Lower leg skin (tissue), 4 donors: Measurements from ENCODE around the gene CCL3. TPM values are rescaled to one million over a fixed set of nuclear protein-coding genes. Genes with fewer than 3 reads are reported as not detected.
"Not testable (repeated sequence)": the region's sequence is repeated elsewhere in the genome, so short reads cannot be mapped to it uniquely, and the experiment has no call there.

Source experiments
- DNase-seq, 2 donors: peaks; one replicate each; pipeline ENCODE4 v3.0.0-alpha.2; 2019; ENCODE audit warnings: low spot score in 2 of 2
- H3K4me3 ChIP-seq: fragments of 200-600 bp; sonication (generic); 2 replicates; pipeline ENCODE4 v1.5.1; 2017; ENCODE audit warnings: mild to moderate bottlenecking, low read depth; ENCODE audit not compliant: poor library complexity, severe bottlenecking
- POLR2A ChIP-seq, 2 donors: fragments of 450-650 bp; IDR thresholded peaks; one replicate each; pipeline ENCODE4 v1.6.1; 2016 to 2017; ENCODE audit warnings: antibody characterized with exemption in 2 of 2, mild to moderate bottlenecking in 1 of 2, moderate library complexity in 1 of 2
- WGBS, 2 donors: methylation state at CpG; one replicate each; pipeline ENCODE4 v1.1.5; 2018; 5-methylcytosine and 5-hydroxymethylcytosine counted together
- intact Hi-C: fragments of 100-400 bp; cut with DNase I; formaldehyde crosslinking; loops from one replicate; pipeline ENCODE4 v1.15.0; 2023; ENCODE audit warnings: low total_unique reads
- total RNA-seq, 4 donors: library from RNA; depleted of rRNA; stranded (reverse); fragments of >200 nt; gene quantifications; one replicate each; pipeline ENCODE4 v1.1.0, GENCODE V29; 2016
- TF ChIP-seq, protein P1 (sequence below), 3 donors: fragments of 450-650 bp; IDR thresholded peaks; one replicate each; pipeline ENCODE4 v1.5.1; 2016; ENCODE audit warnings: antibody characterized with exemption in 3 of 3, mild to moderate bottlenecking in 3 of 3, moderate library complexity in 2 of 3

The CCL3 gene
- total RNA-seq, 4 donors from 2014 or later: 0.79 to 2.9 TPM; not detected in 2

DNA sequence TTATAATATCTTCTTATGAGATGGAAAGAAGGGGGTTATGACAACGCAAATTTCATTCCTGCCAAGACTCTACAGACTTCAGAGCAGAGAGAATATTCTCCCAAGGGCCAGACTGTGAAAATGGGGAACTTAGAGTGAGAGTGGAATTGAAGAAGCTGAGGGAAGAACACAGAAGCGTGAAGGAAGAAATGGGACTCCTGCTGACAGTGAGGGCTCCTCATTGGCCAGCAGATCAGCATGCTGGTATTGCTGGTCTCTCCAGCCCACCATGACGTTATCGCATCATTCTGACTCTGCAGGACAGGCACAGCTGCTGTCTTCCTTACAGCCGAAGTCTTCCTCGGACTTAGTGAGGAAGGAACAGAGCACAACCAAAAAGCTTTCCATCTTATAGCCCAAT, 38.0 kb upstream of the CCL3 start:
- 79 to 84% methylated on average over 6 of the region's 6 CpGs for WGBS, 2 donors
- intact Hi-C loops: no loop called here
- TF ChIP-seq, protein P1, sequence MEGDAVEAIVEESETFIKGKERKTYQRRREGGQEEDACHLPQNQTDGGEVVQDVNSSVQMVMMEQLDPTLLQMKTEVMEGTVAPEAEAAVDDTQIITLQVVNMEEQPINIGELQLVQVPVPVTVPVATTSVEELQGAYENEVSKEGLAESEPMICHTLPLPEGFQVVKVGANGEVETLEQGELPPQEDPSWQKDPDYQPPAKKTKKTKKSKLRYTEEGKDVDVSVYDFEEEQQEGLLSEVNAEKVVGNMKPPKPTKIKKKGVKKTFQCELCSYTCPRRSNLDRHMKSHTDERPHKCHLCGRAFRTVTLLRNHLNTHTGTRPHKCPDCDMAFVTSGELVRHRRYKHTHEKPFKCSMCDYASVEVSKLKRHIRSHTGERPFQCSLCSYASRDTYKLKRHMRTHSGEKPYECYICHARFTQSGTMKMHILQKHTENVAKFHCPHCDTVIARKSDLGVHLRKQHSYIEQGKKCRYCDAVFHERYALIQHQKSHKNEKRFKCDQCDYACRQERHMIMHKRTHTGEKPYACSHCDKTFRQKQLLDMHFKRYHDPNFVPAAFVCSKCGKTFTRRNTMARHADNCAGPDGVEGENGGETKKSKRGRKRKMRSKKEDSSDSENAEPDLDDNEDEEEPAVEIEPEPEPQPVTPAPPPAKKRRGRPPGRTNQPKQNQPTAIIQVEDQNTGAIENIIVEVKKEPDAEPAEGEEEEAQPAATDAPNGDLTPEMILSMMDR (IDR thresholded peaks at IDR 0.05): no peak
- no peak for TF ChIP-seq POLR2A (IDR thresholded peaks at IDR 0.05)
- DNase-seq: peak in 1 of 2 donors; percentile 37
- H3K4me3 ChIP-seq: no peak overlapping the region

DNA sequence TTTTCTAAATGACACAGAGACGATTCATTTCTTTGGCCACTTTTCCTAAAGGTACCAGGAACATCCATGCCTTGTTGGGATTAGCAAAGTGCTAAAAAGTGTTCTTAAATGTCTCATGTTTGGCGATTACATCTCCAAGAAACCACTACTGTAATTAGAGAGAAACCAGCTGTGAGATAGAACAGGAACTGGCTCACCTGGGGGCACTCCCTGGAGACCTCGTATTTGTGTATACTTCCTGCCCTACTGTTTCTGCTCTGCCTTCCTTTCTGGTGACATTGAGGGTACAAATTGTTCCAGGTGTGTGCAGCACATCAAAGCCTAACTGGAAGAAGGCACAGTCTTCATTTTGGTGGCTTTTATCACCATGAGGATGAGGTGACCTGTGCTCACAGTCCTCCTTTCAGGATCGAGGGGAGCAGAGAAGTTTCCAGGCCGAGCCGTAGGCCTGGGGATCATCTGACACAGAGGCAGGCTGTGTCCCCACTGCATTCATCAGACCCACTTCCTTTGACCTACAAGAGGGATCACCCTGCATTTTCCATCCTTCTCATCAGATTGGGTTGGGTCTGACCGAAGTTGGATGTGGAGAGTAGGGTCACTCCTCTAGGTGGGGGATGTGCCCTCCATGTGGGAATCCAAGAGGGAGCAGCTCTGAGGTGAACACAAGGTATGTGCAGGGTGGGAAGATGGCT, 37.4 kb upstream of the CCL3 start:
- TF ChIP-seq, protein P1 (IDR thresholded peaks at IDR 0.05): no peak
- no peak for TF ChIP-seq POLR2A (IDR thresholded peaks at IDR 0.05)
- peak in 1 of 2 donors; percentile 68 for DNase-seq
- WGBS, 2 donors: 83 to 88% methylated on average over 7 of the region's 7 CpGs
- no peak overlapping the region for H3K4me3 ChIP-seq
- intact Hi-C loops: no loop called here

DNA sequence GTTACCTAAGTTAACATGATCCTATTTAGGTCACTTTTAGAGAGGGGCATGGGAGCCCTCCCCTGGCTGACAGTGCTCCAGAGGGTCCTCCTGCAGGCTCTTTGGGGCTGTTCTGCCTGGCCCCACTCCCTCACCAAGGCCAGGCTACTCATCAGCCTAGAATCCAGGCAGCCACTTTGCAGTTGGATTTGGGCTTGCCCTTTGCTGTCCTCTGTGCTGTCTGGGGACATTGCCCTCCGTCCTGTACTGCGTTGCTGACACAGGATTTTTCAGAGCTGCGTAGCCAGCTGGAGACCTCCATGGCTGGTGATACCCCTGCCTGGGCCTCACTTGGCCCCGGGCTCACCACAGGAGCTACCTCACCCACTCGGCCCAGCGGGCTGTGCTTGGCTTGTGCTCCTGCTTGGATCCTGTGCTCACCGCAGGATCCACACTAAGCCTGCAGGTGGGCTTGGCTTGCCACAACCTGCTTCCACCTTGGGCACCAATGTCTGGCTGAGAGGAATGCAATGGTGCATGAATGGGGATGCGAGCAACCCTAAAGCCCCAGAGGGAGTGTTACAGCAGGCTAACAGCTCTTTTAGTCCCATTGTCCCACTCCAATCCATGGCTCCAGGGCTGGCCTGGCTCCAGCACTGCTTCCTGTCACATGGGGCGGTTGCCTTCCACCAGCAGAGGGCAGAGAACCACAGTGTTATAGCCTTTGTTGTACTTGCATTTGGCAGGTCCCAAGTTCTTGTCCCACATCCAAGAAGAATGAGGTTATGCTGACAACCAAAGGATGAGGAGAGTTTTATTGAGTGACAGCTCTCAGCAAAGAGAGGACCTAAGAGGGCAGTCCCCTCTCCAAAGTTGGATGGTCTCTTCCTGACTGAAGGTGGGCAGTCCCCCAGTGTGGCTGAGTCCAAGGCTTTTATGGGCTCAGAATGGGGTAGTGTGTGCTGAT, 35.2 kb upstream of the CCL3 start:
- TF ChIP-seq, protein P1 (IDR thresholded peaks at IDR 0.05): no peak
- no peak for TF ChIP-seq POLR2A (IDR thresholded peaks at IDR 0.05)
- no peak overlapping the region for H3K4me3 ChIP-seq
- 76 to 77% methylated on average over 9 of the region's 9 CpGs for WGBS, 2 donors
- peak in 1 of 2 donors; percentile 70 for DNase-seq
- intact Hi-C loops: no loop called here

DNA sequence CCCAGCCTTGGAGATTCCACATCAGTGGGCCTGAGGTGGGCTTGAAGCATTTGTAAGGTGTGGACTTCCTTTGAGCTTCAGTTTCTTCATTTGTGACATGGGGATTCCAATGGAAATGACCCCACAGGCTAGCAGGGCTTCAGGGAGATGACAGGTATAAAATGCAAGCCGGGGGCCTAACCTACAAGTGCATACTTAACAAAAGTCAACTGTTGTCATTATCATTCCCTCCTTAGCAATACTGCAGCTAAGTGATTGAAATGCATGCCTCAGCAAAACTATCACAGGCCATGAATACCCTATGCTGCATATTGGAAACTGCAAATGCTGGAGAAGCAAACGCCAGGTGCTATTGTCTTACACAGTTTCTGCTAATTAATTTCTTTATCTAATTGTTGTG, 33.5 kb upstream of the CCL3 start:
- DNase-seq: peak in 1 of 2 donors; percentile 17
- WGBS, 2 donors: 53 to 82% methylated on average over 2 of the region's 2 CpGs
- no peak overlapping the region for H3K4me3 ChIP-seq
- no peak for TF ChIP-seq POLR2A (IDR thresholded peaks at IDR 0.05)
- TF ChIP-seq, protein P1 (IDR thresholded peaks at IDR 0.05): no peak
- intact Hi-C loops: no loop called here

DNA sequence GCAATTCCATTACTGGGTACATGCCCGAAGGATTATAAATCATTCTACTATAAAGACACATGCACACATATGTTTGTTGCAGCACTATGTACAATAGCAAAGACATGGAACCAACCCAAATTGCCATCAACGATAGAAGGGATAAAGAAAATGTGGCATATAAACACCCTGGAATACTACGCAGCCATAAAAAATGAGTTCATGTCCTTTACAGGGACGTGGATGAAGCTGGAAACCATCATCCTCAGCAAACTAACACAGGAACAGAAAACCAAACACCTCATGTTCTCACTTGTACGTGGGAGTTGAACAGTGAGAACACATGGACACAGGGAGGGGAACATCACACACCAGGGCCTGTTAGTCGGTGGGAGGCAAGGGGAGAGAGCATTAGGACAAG, 31.2 kb upstream of the CCL3 start:
- WGBS, 2 donors: 63 to 68% methylated on average over 6 of the region's 6 CpGs

DNA sequence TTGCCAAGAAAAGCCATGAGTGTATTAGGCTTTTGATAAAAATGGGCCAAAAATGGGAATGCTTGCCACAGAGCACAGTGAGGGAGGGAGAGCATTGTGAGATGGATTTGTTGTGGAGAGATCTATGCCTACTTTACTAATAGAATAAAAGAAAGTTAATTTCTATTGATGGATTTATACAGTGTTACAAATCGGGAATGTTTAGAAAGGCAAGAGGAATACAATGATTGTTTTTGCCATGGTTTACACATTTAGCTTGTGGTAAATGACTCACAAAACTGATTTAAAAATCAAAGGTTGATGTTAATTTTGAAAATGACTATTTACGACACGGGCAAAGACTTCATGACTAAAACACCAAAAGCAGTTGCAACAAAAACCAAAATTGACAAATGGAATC, 30.3 kb upstream of the CCL3 start:
- H3K4me3 ChIP-seq: no peak overlapping the region
- intact Hi-C loops: no loop called here
- TF ChIP-seq, protein P1 (IDR thresholded peaks at IDR 0.05): no peak
- TF ChIP-seq POLR2A (IDR thresholded peaks at IDR 0.05): no peak
- WGBS, 2 donors: 73 to 77% methylated on average over 3 of the region's 3 CpGs
- DNase-seq: no peak

More for the DNA sequence above, 31.2 kb upstream of the CCL3 start:
- DNase-seq, intact Hi-C loops, H3K4me3 ChIP-seq: not testable (repeated sequence)
